HG03520 (cell line): ENCODE data around the gene TRIM71.
"Not testable (repeated sequence)": the region's sequence is repeated elsewhere in the genome, so short reads cannot be mapped to it uniquely, and the experiment has no call there.

Experiments used
- ATAC-seq: cut with Tn5 transposase; IDR thresholded peaks from one replicate; pipeline ENCODE4 v1.9.1; 2021; ENCODE audit warnings: mild to moderate bottlenecking, moderate library complexity; ENCODE audit not compliant: unreplicated experiment

Gene TRIM71

GRCh38 chr3:32817558-32818228, at the start of gene TRIM71:
TSS of gene TRIM71 (plus strand) at chr3:32817997. CDS start at chr3:32818081, 84 bp downstream.
- ATAC-seq: no peak

- ATAC-seq: no peak
Measured at GRCh38 chr3:32778389-32778788, 39.4 kb upstream of the TRIM71 start.

- no peak for ATAC-seq
Measured at GRCh38 chr3:32780071-32780734, 37.6 kb upstream of the TRIM71 start.

- ATAC-seq: no peak
Measured at GRCh38 chr3:32780735-32781210, 37.0 kb upstream of the TRIM71 start.

- ATAC-seq: peak; percentile 94
Measured at GRCh38 chr3:32781211-32781968, 36.4 kb upstream of the TRIM71 start.

GRCh38 chr3:32781969-32782270, 35.9 kb upstream of the TRIM71 start:
- not testable (repeated sequence) for ATAC-seq

- ATAC-seq: no peak
Measured at GRCh38 chr3:32782407-32782806, 35.4 kb upstream of the TRIM71 start.

GRCh38 chr3:32791833-32792232, 26.0 kb upstream of the TRIM71 start:
- no peak for ATAC-seq

GRCh38 chr3:32794487-32795308, 23.1 kb upstream of the TRIM71 start:
- ATAC-seq: no peak

- ATAC-seq: not testable (repeated sequence)
Measured at GRCh38 chr3:32796384-32796950, 21.3 kb upstream of the TRIM71 start.

GRCh38 chr3:32797776-32798175, 20.0 kb upstream of the TRIM71 start:
- ATAC-seq: no peak

- ATAC-seq: not testable (repeated sequence)
Measured at GRCh38 chr3:32801440-32801839, 16.4 kb upstream of the TRIM71 start.

- no peak for ATAC-seq
Measured at GRCh38 chr3:32813180-32813579, 4.6 kb upstream of the TRIM71 start.

GRCh38 chr3:32814361-32814760, 3.4 kb upstream of the TRIM71 start:
- no peak for ATAC-seq

GRCh38 chr3:32815841-32816438, 1.9 kb upstream of the TRIM71 start:
- no peak for ATAC-seq

- no peak for ATAC-seq
Measured at GRCh38 chr3:32816439-32817256, 1.1 kb upstream of the TRIM71 start.

- ATAC-seq: no peak
Measured at GRCh38 chr3:32817257-32817557, 590 bp upstream of the TRIM71 start.

- ATAC-seq: no peak
Measured at GRCh38 chr3:32818229-32818969, 602 bp downstream of the TRIM71 start.

GRCh38 chr3:32818970-32819511, 1.2 kb downstream of the TRIM71 start:
- ATAC-seq: no peak
